Measurements from ENCODE around the gene KRTAP10-12. TPM values are rescaled to one million over a fixed set of nuclear protein-coding genes. Genes with fewer than 3 reads are reported as not detected.

The KRTAP10-12 gene
- total RNA-seq, 1 experiment from 2014 or later, result not detected

GRCh38 chr21:44732956-44733355 is 36.0 kb downstream of the KRTAP10-12 start:
- DNase-seq (ENCODE audit: low spot score), result no peak

- no peak for DNase-seq (ENCODE audit: low spot score)
Measured at GRCh38 chr21:44734026-44734745, 37.2 kb downstream of the KRTAP10-12 start.

GRCh38 chr21:44734841-44735240 is 37.9 kb downstream of the KRTAP10-12 start:
- no peak for DNase-seq (ENCODE audit: low spot score)

- no peak for DNase-seq (ENCODE audit: low spot score)
Measured at GRCh38 chr21:44735821-44736220, 38.8 kb downstream of the KRTAP10-12 start.

GRCh38 chr21:44736291-44737004 is 39.5 kb downstream of the KRTAP10-12 start:
- no peak for DNase-seq (ENCODE audit: low spot score)

GRCh38 chr21:44737706-44738354 is 40.9 kb downstream of the KRTAP10-12 start:
- DNase-seq (ENCODE audit: low spot score), result peak; percentile 31

- DNase-seq (ENCODE audit: low spot score), result no peak
Measured at GRCh38 chr21:44738621-44739020, 41.6 kb downstream of the KRTAP10-12 start.

GRCh38 chr21:44739316-44739715 is 42.3 kb downstream of the KRTAP10-12 start:
- DNase-seq (ENCODE audit: low spot score), result no peak

GRCh38 chr21:44740742-44741141 is 43.8 kb downstream of the KRTAP10-12 start:
- no peak for DNase-seq (ENCODE audit: low spot score)

GRCh38 chr21:44741921-44742320 is 44.9 kb downstream of the KRTAP10-12 start:
- DNase-seq (ENCODE audit: low spot score), result no peak

- DNase-seq (ENCODE audit: low spot score), result no peak
Measured at GRCh38 chr21:44742418-44743153, 45.6 kb downstream of the KRTAP10-12 start.

Other genes starting within 250 kb of the KRTAP10-12 start
- 0.50 and 1.5 TPM in 2 replicates for gene LRRC3, start 241.7 kb upstream of the KRTAP10-12 start, total RNA-seq (2014; rRNA removed; shearing (Covaris generic))
- not detected in 2 replicates for gene KRTAP10-1, start 157.0 kb upstream of the KRTAP10-12 start, total RNA-seq (2014; rRNA removed; shearing (Covaris generic))
- not detected in 2 replicates for gene KRTAP10-2, start 145.7 kb upstream of the KRTAP10-12 start, total RNA-seq (2014; rRNA removed; shearing (Covaris generic))
- not detected in 2 replicates for gene KRTAP10-3, start 138.4 kb upstream of the KRTAP10-12 start, total RNA-seq (2014; rRNA removed; shearing (Covaris generic))
- gene KRTAP10-4, start 123.4 kb upstream of the KRTAP10-12 start, total RNA-seq (2014; rRNA removed; shearing (Covaris generic)), result not detected in 2 replicates
- not detected in 2 replicates for gene KRTAP10-5, start 116.6 kb upstream of the KRTAP10-12 start, total RNA-seq (2014; rRNA removed; shearing (Covaris generic))
- not detected in 2 replicates for gene KRTAP10-6, start 104.7 kb upstream of the KRTAP10-12 start, total RNA-seq (2014; rRNA removed; shearing (Covaris generic))
- gene KRTAP10-7, start 96.6 kb upstream of the KRTAP10-12 start, total RNA-seq (2014; rRNA removed; shearing (Covaris generic)), result not detected in 2 replicates
- not detected in 2 replicates for gene KRTAP10-8, start 85.1 kb upstream of the KRTAP10-12 start, total RNA-seq (2014; rRNA removed; shearing (Covaris generic))
- not detected in 2 replicates for gene KRTAP10-9, start 70.1 kb upstream of the KRTAP10-12 start, total RNA-seq (2014; rRNA removed; shearing (Covaris generic))
- gene KRTAP10-10, start 59.8 kb upstream of the KRTAP10-12 start, total RNA-seq (2014; rRNA removed; shearing (Covaris generic)), result not detected in 2 replicates
- gene KRTAP10-11, start 50.8 kb upstream of the KRTAP10-12 start, total RNA-seq (2014; rRNA removed; shearing (Covaris generic)), result not detected in 2 replicates
- gene KRTAP12-4, start 42.5 kb upstream of the KRTAP10-12 start, total RNA-seq (2014; rRNA removed; shearing (Covaris generic)), result not detected in 2 replicates
- not detected in 2 replicates for gene KRTAP12-3, start 39.2 kb upstream of the KRTAP10-12 start, total RNA-seq (2014; rRNA removed; shearing (Covaris generic))
- gene KRTAP12-2, start 30.2 kb upstream of the KRTAP10-12 start, total RNA-seq (2014; rRNA removed; shearing (Covaris generic)), result not detected in 2 replicates
- gene KRTAP12-1, start 15.0 kb upstream of the KRTAP10-12 start, total RNA-seq (2014; rRNA removed; shearing (Covaris generic)), result not detected in 2 replicates
- gene TSPEAR, start 14.4 kb downstream of the KRTAP10-12 start, total RNA-seq (2014; rRNA removed; shearing (Covaris generic)), result 0.17 TPM in 1 of 2 replicates, not detected in the other
- gene UBE2G2, start 104.6 kb downstream of the KRTAP10-12 start, total RNA-seq (2014; rRNA removed; shearing (Covaris generic)), result 53.1 and 68.3 TPM in 2 replicates
- 118 and 140 TPM in 2 replicates for gene SUMO3, start 120.9 kb downstream of the KRTAP10-12 start, total RNA-seq (2014; rRNA removed; shearing (Covaris generic))
- 637 and 713 TPM in 2 replicates for gene PTTG1IP, start 176.5 kb downstream of the KRTAP10-12 start, total RNA-seq (2014; rRNA removed; shearing (Covaris generic))
- gene ITGB2, start 223.7 kb downstream of the KRTAP10-12 start, total RNA-seq (2014; rRNA removed; shearing (Covaris generic)), result 0.19 and 1.2 TPM in 2 replicates
- 33.6 and 42.6 TPM in 2 replicates for gene SLX9, start 242.9 kb downstream of the KRTAP10-12 start, total RNA-seq (2014; rRNA removed; shearing (Covaris generic))